SK-MEL-5 (cell line): ENCODE data around the gene MYOC. TPM values are rescaled to one million over a fixed set of nuclear protein-coding genes. Genes with fewer than 3 reads are reported as not detected.
"Not testable (repeated sequence)": the region's sequence is repeated elsewhere in the genome, so short reads cannot be mapped to it uniquely, and the experiment has no call there.

Experiments used
- DNase-seq: peaks from one replicate; pipeline ENCODE4 v3.0.0-alpha.2; 2016; ENCODE audit warnings: low read depth, low spot score
- in situ Hi-C: cut with HindIII; loops from 2 replicates; pipeline ENCODE4 v1.10.0; 2016; ENCODE audit warnings: low sequenced_read_pairs, high pct_unique_total_duplicates, low pct_unique_long_range_greater_than_20kb
- total RNA-seq: library from RNA; depleted of rRNA; stranded (reverse); fragments of >200 nt; shearing (Covaris generic); gene quantifications from 2 replicates; pipeline ENCODE4 v1.2.3, GENCODE V29; 2014

MYOC gene
- total RNA-seq, 1 experiment from 2014 or later, result not detected

DNA sequence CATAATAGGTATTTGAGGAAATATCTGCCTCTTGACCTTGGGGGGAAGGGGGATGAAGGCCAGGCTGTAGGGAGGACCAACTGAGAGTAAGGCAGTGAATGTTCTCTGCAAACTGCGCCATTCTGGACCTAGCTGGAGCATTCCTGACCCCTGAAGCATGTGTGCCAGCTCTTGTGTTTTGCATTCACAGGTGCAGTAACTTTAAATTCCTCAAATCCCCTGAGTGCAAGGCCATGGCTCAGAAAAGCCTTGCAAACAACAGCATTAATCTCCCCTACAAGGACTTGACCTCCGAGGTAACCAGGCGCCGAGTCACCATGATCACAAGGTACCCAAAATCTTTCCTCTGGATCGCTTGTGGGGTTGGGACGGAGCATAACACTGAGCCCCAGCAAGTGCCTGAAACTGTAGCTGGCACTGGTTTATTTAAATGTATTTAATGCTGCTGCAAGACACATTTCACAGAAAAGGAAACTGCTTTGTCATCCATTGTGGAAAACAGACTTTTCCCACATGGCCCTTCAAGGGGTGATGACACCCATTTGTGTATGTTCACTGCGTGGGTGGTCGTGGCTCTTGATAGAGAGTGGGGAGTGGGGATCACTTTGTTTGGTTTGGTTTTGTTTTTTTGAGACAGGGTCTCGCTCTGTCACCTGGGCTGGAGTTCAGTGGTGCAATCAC lies 28.7 kb downstream of the MYOC start:
- DNase-seq, result no peak
- in situ Hi-C loops, result no loop called here

DNA sequence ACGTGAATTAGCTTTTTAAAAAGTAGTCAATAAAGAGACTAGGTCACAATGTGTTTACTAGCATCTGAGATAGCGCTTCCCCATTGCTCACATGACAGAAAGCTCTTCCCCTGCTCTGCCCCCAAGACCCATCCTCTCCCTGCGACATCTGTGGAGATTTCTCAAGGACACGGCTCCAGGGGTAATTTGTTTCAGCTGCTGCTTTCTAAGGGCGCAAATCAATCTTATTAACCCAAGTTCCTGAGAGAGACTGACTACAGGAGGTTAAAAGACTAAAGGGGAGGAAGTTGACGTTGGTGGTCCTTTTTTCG lies 30.4 kb downstream of the MYOC start, which contains the start of gene MYOCOS:
MYOCOS (plus strand) TSS at position 92 of the 311 bp plus-strand sequence. CDS start 1,641 bp downstream, outside the sequence.
- in situ Hi-C loops, result no loop called here

DNA sequence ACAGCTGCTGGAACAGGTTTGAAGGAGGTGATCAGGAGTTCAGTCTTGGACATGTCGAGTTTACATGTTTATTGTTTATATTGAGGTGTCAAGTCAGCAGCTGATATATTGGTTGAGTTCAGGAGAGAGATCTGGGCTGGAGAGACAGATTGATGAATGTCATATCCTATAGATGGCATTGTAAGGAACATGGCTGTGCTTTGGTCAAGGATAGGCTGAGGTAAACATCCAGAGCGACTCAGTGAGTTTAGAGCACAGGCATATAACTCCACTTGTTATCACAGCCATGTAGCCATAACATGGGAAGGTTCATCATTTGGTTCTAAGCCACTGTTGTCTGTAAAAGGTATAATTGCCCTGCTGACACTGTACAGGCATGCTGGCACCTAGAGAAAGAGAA lies 35.9 kb downstream of the MYOC start:
- DNase-seq, result no peak
- in situ Hi-C loops, result no loop called here

More for the DNA sequence above, 30.4 kb downstream of the MYOC start, which contains the start of gene MYOCOS:
- no peak for DNase-seq

GRCh38 chr1:171615122-171615906 lies 37.2 kb downstream of the MYOC start:
- DNase-seq, in situ Hi-C loops: not testable (repeated sequence)

- no peak for DNase-seq
- in situ Hi-C loops, result no loop called here
Measured at GRCh38 chr1:171613282-171613681, 39.2 kb downstream of the MYOC start.

DNA sequence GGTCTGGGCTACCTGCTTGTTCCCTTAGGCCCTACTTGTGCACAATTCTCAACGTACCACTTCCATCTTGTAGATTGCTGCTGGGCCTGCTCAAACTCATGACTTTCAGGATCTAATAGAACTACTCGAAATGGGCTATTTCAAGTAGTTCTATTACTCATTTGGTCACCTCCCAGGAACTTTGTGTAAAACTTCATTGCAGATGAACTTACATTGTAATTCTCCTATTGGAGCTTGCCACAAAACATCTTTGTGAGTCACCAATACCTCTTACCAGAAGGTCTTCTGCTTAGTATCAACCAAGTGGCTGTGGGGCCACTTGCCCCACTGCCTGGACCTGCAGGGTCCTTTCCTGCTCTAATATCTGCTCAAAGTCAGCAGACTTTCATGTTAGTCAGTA lies 41.2 kb downstream of the MYOC start:
- DNase-seq, result no peak
- in situ Hi-C loops, result no loop called here

- in situ Hi-C loops, result no loop called here
- DNase-seq, result no peak
Measured at GRCh38 chr1:171610385-171610784, 42.1 kb downstream of the MYOC start.

DNA sequence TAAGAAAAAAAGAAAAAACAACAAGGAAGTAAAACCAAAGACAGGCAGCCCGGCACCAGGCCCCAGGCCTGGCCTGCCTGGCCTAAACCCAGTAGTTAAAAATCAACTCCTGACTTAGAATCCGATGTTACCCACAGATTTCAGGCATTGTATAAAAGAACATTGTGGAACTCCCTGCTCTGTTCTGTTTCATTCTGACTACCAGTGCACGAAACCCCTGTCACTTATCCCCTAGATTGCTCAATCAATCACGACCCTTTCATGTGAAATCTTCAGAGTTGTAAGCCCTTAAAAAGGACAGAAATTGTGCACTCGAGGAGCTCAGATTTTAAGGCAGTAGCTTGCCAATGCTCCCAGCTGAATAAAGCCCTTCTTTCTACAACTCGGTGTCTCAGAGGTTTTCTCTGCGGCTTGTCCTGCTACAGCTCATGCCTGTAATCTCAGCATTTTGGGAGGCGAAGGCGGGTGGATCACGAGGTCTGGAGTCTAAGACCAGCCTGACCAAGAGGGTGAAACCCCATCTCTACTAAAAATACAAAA lies 46.0 kb downstream of the MYOC start:
- DNase-seq, result no peak
- in situ Hi-C loops, result no loop called here

- in situ Hi-C loops, result not testable (repeated sequence)
Measured at GRCh38 chr1:171603042-171603441, 49.4 kb downstream of the MYOC start.

DNA sequence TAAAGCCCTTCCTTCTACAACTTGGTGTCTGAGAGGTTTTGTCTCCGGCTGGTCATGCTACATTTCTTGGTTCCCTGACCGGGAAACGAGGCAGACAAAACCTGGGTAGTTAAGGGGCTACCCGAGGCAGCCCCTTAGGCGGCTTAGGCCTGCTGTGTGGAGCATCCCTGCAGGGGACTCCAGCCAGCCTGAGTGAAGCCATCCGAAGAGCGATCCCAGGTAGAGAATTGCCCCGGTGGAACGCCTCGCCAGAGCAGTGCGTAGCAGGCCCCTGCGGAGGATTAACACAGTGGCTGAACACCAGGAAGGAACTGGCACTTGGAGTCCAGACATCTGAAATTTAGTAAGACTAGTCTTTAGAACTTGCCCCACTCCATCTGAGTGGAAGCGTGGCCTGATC lies 51.6 kb downstream of the MYOC start:
- no peak for DNase-seq
- in situ Hi-C loops, result no loop called here

More at GRCh38 chr1:171603042-171603441, 49.4 kb downstream of the MYOC start:
- DNase-seq, result not testable (repeated sequence)

- in situ Hi-C loops, DNase-seq: not testable (repeated sequence)
Measured at GRCh38 chr1:171600310-171600709, 52.2 kb downstream of the MYOC start.

DNA sequence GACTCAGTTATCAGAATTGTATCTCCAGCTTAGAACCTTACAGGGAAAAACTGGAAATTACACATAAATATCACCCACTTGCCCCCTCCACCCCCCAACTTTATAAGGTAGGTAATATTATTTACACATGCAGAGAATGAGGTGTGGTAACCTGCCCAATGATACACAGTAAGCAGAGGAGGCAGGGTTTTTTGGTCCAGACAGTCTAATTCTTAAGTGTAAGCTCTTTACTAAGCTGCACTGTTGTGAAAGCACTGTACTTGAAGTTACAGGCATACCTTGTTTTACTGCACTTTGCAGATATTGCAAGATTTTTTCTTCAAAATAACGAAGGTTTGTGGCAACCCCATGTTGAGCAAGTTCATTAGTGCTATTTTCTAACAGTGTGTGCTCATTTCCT lies 55.3 kb downstream of the MYOC start:
- in situ Hi-C loops, result no loop called here
- DNase-seq, result no peak

DNA sequence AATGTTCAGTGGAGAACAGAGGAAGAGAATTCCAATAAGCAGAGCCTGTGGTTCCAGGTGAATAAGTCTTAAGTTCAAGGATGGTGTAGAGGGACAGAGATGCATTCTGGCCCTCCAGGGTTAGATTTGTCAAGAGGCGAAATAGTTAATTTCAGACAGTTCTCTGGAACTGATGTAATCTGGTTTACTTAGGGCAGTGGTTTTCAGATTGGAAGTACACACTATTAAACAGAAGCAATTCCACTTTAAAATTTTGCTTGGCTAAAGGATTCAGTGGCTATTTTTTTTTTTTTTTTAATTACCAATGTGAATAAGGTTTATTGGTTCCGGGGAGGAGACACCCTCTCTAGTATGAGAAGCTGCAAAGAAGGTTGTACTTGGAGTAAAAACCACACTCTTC lies 55.8 kb downstream of the MYOC start:
- in situ Hi-C loops, result no loop called here
- DNase-seq, result no peak

DNA sequence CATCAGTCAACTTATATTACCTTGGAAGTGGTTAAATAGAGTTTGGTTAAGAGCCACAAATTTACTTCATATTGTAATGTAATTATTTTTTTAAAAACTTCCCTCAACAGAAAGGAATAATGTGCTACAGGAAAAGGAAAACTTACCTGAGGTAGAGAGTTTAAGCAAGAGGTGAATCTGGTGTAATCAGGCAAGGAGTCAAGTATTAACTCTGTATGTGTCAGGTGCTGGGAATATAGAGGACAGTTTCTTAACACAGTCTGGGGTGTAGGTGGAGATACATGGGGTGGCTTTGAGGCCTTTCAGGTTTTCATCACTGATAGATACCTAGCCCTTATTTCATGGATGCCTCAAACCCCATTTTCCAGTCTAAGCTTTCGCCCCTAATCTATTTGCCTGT lies 56.4 kb downstream of the MYOC start:
- in situ Hi-C loops, result no loop called here
- no peak for DNase-seq

GRCh38 chr1:171595324-171595723 lies 57.2 kb downstream of the MYOC start:
- peak; percentile 46 for DNase-seq
- in situ Hi-C loops, result no loop called here

DNA sequence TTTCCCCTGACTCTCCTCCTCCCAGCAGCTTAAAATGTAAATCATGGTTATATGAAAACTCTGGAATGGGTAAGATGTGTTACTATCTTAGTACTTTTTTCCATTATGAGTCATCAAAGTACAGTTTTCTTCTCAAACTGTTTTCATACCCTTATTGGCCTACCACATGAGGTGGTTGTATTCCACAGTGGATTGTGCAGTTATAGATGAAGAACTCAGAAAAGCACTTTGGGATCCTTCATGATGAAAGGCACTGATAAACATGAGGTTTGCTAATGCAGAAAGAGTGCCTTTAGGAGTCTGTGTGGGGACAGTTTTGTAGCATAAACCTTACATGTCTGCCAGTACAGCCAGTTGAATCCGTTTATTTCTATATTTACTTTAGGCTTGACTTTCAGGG lies 62.5 kb downstream of the MYOC start:
- DNase-seq, result no peak
- in situ Hi-C loops, result no loop called here

DNA sequence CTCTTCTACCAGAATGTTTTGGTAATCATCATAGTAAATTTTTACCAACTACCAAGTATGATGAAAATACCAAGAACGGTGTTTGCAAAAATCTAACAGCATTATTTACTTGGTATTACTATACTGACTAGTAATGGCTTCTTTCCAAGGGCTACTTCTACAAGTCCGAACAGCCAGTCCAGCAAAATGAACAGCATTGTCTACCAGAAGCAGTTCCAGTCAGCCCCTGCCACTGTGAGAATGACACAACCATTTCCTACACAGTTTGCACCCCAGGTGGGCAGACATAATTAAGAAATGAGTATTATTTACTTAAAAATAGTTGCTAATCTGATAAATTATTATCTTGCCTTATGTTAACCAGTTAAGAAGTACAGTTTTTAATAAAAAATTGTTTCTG lies 64.3 kb downstream of the MYOC start:
- in situ Hi-C loops, result no loop called here
- no peak for DNase-seq

GRCh38 chr1:171585715-171586114 lies 66.8 kb downstream of the MYOC start:
- no peak for DNase-seq

More at GRCh38 chr1:171585715-171586114, 66.8 kb downstream of the MYOC start:
- in situ Hi-C loops, result no loop called here
